ENCODE data around the gene FAXC. TPM values are rescaled to one million over a fixed set of nuclear protein-coding genes. Genes with fewer than 3 reads are reported as not detected.

The FAXC gene
- polyA plus RNA-seq, 1 of the 3 experiments (the other 2 are of a cell fraction), result 9.0 TPM

DNA sequence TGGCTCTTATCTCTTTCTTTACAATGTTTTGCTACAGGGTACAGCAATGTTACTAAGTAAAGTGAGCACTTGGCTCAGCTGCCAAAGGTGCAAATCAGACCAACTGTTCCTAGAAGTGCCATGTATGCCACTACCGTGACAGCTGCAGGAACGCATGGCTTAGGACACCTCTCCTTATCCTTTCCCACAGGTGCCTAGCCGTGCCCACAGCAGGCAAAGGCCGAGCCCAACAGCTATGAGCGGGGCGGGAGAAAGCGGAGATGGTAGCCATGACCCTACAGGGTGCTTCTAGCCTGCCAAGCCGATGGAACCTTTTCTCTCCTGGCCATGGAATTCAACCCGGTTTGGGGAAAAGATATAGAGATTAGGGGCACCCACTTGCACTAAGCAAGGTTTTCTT is 97.1 kb downstream of the FAXC start:
- ChIA-PET POLR2A (no interaction called here), CTCF (no interaction called here)
- Histone ChIP-seq H3K36me3 (replicated peaks in 1 of 2; ENCODE audit: control insufficient read depth in 1 of 2, insufficient read depth in 2 of 2, low read length in 1 of 2) (no peaks in the 10 kb centered on the region), H3K27ac (ENCODE audit: low read depth in 2 of 2, low read length in 1 of 2) (no peak overlapping the region), H3F3A (replicated peaks; ENCODE audit: insufficient read depth) (no peaks in the 10 kb centered on the region), H3K79me2 (ENCODE audit: insufficient read depth) (no peaks in the 10 kb centered on the region), H2AFZ (ENCODE audit: low read depth) (no peak overlapping the region), H3K9ac (no peak overlapping the region), H3K4me1 (ENCODE audit: control insufficient read depth in 1 of 2, insufficient read depth in 2 of 2, low read depth in 1 of 2, low read length in 1 of 2) (no peaks in the 10 kb centered on the region), H3K4me3 (ENCODE audit: low read depth in 2 of 2, low read length in 1 of 2) (no peak overlapping the region), H3K9me2 (no peaks in the 10 kb centered on the region), H3K4me2 (no peak overlapping the region), H3K9me3 (no peaks in the 10 kb centered on the region), H4K20me1 (ENCODE audit: insufficient read depth) (no peaks in the 10 kb centered on the region), H3K27me3 (ENCODE audit: insufficient read depth) (peaks cover 5% of the 10 kb centered on the region; the same call in 1 of the 2 replicates)
- DNase-seq, result no peak
- TF ChIP-seq FOSL2 (IDR thresholded peaks at IDR 0.05; ENCODE audit: borderline replicate concordance, low read depth), result no peak
- TF ChIP-seq GATA2 (CRISPR knock-in tag; IDR thresholded peaks at IDR 0.05), result no peak
- TF ChIP-seq, protein P1, sequence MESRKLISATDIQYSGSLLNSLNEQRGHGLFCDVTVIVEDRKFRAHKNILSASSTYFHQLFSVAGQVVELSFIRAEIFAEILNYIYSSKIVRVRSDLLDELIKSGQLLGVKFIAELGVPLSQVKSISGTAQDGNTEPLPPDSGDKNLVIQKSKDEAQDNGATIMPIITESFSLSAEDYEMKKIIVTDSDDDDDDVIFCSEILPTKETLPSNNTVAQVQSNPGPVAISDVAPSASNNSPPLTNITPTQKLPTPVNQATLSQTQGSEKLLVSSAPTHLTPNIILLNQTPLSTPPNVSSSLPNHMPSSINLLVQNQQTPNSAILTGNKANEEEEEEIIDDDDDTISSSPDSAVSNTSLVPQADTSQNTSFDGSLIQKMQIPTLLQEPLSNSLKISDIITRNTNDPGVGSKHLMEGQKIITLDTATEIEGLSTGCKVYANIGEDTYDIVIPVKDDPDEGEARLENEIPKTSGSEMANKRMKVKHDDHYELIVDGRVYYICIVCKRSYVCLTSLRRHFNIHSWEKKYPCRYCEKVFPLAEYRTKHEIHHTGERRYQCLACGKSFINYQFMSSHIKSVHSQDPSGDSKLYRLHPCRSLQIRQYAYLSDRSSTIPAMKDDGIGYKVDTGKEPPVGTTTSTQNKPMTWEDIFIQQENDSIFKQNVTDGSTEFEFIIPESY (IDR thresholded peaks at IDR 0.05; ENCODE audit: borderline replicate concordance, low read depth), result no peak
- TF ChIP-seq, protein P2, sequence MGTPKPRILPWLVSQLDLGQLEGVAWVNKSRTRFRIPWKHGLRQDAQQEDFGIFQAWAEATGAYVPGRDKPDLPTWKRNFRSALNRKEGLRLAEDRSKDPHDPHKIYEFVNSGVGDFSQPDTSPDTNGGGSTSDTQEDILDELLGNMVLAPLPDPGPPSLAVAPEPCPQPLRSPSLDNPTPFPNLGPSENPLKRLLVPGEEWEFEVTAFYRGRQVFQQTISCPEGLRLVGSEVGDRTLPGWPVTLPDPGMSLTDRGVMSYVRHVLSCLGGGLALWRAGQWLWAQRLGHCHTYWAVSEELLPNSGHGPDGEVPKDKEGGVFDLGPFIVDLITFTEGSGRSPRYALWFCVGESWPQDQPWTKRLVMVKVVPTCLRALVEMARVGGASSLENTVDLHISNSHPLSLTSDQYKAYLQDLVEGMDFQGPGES (IDR thresholded peaks at IDR 0.05; ENCODE audit: low read depth, low read length), result no peak
- 57% methylated on average over 9 of the region's 9 CpGs for WGBS (ENCODE audit: low lambda C conversion rate)

DNA sequence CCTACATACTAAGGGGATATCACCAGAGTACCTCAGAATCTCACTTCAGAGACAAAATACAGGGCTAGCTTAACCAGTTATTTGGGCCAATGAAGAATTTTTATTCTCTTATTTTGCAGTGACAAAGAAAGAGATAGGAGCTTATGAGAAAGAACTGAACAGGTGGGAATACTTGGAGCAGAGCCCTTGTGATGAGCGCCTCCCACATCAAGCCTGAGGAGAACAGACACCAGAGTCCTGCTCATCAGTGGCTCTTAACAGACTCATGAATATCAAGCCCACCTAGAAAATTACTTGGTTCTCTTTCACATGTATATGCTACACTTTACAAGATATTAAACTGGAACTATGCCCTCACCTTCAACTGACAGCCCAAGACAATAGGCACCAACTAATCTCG is 99.0 kb downstream of the FAXC start:
- Histone ChIP-seq H3K9me2 (no peaks in the 10 kb centered on the region), H3K79me2 (ENCODE audit: insufficient read depth) (no peaks in the 10 kb centered on the region), H4K20me1 (ENCODE audit: insufficient read depth) (no peaks in the 10 kb centered on the region), H3K4me2 (no peak overlapping the region), H3K27me3 (ENCODE audit: insufficient read depth) (peaks cover 5% of the 10 kb centered on the region; the same call in 1 of the 2 replicates), H3F3A (replicated peaks; ENCODE audit: insufficient read depth) (no peaks in the 10 kb centered on the region), H3K9me3 (no peaks in the 10 kb centered on the region), H2AFZ (ENCODE audit: low read depth) (no peak overlapping the region), H3K36me3 (replicated peaks in 1 of 2; ENCODE audit: control insufficient read depth in 1 of 2, insufficient read depth in 2 of 2, low read length in 1 of 2) (no peaks in the 10 kb centered on the region), H3K27ac (ENCODE audit: low read depth in 2 of 2, low read length in 1 of 2) (no peak overlapping the region), H3K9ac (no peak overlapping the region), H3K4me1 (ENCODE audit: control insufficient read depth in 1 of 2, insufficient read depth in 2 of 2, low read depth in 1 of 2, low read length in 1 of 2) (no peaks in the 10 kb centered on the region), H3K4me3 (ENCODE audit: low read depth in 2 of 2, low read length in 1 of 2) (no peak overlapping the region)
- ChIA-PET POLR2A (no interaction called here), CTCF (interaction anchor here (1.0 kb wide), 1 partner anchor 9 kb away, joined by 3 read pairs; no protein-coding TSS in a partner anchor)
- TF ChIP-seq, protein P3, sequence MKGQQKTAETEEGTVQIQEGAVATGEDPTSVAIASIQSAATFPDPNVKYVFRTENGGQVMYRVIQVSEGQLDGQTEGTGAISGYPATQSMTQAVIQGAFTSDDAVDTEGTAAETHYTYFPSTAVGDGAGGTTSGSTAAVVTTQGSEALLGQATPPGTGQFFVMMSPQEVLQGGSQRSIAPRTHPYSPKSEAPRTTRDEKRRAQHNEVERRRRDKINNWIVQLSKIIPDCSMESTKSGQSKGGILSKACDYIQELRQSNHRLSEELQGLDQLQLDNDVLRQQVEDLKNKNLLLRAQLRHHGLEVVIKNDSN (IDR thresholded peaks at IDR 0.05; ENCODE audit: borderline replicate concordance, low read depth), result no peak
- no peak for TF ChIP-seq RAD21 (IDR thresholded peaks at IDR 0.05; ENCODE audit: low read length)
- TF ChIP-seq, protein P4, sequence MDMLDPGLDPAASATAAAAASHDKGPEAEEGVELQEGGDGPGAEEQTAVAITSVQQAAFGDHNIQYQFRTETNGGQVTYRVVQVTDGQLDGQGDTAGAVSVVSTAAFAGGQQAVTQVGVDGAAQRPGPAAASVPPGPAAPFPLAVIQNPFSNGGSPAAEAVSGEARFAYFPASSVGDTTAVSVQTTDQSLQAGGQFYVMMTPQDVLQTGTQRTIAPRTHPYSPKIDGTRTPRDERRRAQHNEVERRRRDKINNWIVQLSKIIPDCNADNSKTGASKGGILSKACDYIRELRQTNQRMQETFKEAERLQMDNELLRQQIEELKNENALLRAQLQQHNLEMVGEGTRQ (IDR thresholded peaks at IDR 0.05; ENCODE audit: borderline replicate concordance, low read depth, low read length), result no peak
- no peak for TF ChIP-seq GABPA (IDR thresholded peaks at IDR 0.05; ENCODE audit: low read depth)
- no peak for TF ChIP-seq MEF2A (IDR thresholded peaks at IDR 0.05; ENCODE audit: borderline replicate concordance, low read depth)
- no peak for DNase-seq
- WGBS (ENCODE audit: low lambda C conversion rate), result 37% methylated on average over 2 of the region's 2 CpGs

Measured in SK-N-SH (cell line).